ENCODE measurements around the gene DPYD.
"Not testable (repeated sequence)": the region's sequence is repeated elsewhere in the genome, so short reads cannot be mapped to it uniquely, and the experiment has no call there.

Gene DPYD

DNA sequence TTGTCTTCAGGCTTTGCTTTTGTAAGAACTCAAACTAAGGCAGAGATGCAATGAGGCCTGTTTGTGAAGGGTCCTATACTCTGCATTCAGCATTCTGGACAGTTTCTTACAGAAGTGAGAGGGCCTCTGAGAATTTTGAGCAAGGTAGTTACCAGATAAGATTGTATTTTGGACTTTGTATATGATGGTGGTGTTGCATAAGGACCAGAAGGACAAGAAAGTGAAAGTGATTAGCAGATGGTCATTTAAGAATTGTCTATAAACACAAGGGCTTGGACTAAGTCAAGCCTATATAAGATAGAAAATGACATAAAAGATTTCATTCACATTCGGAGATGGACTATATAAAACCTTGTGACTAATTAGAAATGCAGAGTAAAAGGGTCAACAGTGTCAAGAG is 662.2 kb downstream of the DPYD start:
- DNase-seq: no peak

DNA sequence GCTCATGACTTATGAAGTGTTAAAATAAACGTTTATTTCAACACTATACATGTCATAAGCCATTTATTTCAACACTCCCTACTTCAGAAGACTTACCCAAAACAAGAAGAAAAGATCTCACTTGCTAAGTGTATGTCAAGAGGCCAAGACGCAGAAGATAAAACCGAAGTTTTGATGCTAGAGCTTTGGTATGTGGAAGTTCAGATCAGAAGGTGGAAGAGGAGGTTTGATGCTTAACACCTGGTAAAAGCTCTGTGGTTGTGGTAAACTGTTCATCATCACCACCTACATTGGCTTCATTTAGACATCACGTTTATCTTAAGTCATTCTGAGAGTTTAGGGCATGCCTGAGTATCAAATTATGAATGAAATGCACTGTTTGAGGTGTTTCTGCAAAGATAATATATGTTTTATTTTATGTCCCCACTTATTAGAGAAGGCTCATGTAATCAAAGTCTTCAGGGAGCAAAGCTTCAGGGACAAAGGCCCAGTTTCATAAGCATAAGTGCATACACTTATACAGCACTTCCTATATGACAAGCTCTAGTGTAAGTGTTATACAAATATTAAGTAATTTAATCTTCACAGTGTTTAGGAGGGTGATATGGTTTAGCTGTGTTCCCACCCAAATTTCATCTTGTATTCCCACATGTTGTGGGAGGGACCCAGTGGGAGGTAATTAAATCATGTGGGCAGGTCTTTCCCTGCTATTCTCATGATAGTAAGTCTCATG is 665.9 kb downstream of the DPYD start:
- DNase-seq: no peak

GRCh38 chr1:97252925-97253324 is 667.9 kb downstream of the DPYD start:
- no peak for DNase-seq

DNA sequence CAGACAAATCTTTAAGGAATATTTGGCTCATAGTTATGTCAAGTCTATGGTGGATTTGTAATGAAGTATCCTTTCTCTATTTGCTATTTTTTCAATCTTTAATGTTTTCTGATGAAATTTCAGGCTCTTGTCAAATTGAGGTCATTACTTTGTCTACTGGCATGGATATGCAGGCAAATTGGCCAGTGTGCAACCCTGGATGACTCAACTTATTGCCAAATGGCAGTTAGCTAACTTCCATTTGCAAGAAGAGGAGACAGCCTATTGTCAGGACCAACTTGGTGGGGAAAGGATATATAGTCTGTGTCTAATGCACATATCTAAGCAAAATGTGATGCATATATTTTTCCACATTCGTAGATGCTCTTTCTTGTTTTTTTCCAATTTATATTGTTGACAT is 668.8 kb downstream of the DPYD start:
- no peak for DNase-seq

DNA sequence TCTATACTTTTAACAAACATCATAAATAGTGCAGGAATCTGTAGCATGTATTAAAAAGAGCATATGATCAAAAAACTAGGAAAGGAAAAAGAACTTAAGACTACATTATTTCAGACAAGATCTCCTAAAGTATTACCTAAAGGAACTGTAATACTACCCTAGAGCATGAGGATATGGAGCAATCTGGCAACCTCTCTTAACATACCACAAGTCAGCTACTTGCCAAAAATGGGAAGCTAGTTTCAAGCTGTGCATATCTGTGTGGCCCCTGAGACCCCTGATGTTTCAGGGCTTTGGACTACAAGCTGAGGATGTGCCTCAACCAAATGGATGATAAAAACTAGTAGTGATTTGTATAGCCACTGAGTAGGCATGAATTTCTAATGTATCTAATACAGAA is 673.6 kb downstream of the DPYD start:
- DNase-seq: no peak

- no peak for DNase-seq
Measured at GRCh38 chr1:97245682-97246081, 675.2 kb downstream of the DPYD start.

GRCh38 chr1:97245026-97245425 is 675.8 kb downstream of the DPYD start:
- DNase-seq: no peak

GRCh38 chr1:97243973-97244560 is 676.8 kb downstream of the DPYD start:
- DNase-seq: no peak

DNA sequence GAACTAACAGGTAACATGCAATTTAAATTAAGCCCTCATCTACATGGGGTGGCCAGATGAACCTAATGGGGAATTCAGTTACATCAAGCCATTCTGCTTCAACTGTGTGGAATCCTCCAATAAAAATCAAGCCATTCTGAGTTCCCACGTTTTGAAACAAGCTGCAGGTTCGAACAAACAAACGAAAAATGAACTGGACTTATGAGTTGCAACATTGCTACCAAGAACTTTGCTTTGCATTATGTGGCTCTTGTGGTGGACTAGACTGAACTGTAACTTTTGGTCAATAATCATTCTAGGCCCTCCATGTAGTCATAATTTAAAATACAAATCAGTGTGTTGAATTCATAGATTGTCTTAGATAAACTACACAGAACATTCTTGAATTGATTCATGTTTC is 682.0 kb downstream of the DPYD start:
- no peak for DNase-seq

DNA sequence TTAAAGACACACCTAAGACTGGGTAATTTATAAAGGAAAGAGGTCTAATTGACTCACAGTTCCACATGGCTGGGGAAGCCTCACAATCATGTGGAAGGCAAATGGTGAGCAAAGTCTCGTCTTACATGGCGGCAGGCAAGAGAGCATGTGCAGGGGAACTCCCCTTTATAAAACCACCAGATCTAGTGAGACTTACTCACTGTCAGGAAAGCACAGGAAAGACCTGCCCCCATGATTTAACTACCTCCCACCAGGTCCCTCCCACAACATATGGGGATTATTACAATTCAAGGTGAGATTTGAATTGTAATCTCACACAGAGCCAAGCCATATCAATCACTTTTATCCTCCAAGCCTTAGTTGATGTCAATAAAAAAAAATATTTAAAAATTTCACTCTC is 689.5 kb downstream of the DPYD start:
- not testable (repeated sequence) for DNase-seq

DNA sequence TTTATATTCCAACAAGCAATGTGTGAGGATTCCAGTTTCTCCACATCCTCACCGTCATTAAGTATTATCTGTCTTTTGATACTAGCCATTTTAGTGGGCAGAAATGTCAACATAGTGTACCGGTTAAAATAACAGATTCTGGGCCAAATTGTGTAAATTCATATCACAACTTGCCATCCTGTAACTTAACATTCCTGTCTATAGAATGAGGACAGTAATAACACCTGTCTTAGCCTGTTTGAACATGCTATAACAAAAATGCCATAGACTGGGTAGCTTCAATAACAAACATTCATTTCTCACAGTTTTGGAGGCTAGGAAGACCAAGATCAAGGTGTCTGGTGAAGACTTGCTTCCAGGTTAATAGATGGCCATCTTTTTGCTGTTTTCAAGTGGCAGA is 708.2 kb downstream of the DPYD start:
- no peak for DNase-seq

DNA sequence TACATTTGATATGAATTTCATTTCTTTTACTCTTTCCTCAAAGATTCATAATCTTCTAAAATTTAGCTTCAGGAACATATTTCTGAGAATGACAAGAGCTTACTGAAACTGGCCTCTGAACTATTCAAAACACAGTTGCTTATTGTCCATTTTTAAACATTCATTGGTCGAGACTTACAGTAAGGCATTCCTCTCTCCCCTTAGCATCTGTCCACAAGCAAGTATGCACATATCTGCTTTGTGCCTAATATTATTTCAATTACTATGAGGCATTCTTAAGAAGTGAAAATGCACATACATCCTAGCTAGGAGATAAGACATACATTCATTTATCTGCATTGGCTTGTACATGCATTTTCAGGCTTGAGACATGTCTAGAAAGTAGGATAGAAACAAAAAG is 710.5 kb downstream of the DPYD start:
- DNase-seq: no peak

DNA sequence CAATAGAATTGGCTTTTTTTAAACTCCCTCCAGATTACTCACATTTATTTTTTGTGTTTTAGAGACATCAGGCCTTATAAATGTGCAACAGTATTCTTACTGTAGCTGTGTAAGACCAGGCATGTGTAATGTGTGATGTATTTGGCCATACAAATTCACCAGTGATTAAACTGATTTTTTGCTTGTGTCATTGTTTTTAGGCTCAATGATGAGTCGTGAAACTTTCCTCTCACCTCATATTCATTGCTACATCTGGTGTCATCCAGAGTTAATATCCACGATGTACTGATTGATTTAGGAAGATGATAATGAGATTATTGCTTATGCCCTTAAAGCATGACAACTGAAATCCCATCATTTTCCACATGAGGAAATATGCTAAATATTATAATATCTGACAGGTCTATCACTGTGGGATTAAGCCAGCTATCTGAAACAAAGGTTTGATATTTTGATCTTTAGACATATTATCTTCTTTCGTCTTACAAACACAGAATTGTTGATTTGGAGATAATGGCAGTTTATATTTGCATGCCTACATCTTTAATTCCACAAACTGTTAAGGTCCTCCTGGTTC is 711.4 kb downstream of the DPYD start:
- DNase-seq: no peak

- DNase-seq: no peak
Measured at GRCh38 chr1:97207868-97208267, 713.0 kb downstream of the DPYD start.

DNA sequence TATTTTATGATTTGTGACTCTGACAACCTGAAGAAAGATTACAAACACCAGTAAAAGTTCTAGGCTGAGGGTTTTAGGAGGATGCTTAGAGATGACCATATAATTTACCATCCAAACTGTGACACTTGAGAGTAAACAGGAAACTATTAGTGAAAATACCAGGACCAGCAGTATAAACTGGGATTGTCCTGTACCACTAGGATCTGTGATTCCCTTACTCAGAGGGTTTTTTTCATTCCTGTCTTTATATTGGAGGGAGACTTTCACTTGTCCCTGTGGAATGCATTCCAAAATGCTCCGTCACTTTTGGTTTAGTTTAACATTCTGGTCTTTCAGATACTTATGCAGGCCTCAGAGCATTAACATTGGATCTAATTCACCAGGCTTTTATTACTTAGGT is 716.4 kb downstream of the DPYD start:
- no peak for DNase-seq

DNA sequence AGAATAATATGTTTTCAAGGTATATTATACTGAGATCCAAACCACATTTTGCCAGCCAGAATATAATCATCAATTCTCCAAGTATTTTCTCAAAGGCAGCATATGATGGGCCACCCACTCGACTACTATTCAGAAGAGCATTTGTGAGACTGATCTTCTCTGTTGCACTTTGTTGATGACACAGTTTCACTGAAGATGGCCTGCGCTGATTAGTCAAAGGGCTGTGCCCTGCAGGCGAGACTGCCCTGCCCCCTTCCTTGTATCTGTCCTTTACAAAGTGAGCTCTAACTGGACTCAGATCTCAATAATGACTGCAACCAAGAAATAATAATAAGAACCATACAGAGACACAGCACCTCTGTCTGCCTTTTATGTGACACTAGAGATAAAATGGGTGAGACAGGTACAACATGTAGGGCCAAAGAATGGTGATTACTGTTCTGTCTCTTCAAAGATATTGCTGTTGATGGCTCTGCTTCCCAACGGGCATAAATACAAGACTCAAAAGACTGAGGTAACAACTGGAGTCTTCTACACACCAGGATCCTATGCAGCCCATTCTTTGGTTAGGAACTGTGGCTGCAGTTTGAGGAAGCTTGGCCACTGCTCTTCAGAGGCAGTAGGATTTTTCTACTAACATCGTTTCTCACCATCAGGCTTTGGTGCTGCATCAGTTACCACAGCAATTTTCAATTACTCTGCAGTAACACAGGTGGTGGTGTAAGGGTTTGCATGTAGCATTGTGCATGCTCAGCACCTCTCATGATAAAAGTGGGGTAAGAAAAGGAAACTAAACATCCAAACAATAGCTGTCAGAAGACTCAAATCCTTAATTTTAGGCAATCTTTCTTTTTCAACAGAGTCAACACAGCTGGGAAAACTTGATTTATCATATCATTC is 718.1 kb downstream of the DPYD start:
- DNase-seq: no peak

- DNase-seq: no peak
Measured at GRCh38 chr1:97201641-97202040, 719.2 kb downstream of the DPYD start.

DNA sequence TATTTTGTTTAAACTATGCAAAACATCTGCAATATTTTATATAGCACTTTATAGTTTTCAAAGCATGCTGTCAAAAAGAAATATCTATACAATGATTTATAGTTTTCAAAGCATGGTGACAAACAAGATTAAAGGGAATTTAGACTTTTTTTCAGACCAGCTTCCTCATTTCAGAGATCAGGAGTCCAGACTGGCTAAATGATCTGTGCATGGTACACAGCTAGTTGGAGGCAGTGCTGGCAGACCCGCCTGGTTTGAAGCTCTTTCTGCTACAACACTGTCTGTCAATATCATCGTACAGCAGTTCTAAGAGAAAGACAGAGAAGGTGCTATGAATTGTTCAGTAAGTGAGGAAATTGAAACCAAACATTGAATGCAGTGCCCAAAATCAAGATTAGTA is 720.2 kb downstream of the DPYD start:
- no peak for DNase-seq

DNA sequence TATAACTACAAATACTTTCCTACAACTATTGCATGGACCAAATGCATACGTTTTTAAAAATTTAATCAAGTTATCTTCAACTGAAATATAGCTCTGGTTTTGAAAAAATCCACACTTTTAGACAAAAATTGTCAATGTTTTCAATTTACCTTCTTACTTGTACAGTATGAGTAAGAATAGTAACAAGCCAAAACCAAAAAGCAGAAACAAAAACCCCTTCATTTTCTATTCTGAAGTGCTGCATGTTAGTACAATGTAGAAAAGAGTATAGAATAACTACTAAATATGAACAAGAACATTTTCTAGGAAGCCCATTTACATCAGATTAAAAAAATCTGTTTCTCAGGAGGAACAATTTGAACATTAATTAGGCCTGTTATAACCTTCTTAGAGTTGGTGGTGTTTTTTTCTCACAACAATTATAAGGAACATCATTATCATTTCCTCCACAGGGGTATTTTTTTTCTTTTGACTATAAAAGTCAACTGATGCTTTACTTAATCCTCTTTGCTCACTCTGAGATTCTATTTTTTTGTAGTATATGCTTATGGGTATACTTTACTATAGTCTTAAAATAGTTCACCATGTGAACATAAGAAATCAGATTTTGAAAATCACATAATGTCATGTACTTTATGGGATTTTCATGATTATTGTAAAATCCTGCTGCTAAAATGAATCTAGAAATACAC is 723.9 kb downstream of the DPYD start:
- no peak for DNase-seq

DNA sequence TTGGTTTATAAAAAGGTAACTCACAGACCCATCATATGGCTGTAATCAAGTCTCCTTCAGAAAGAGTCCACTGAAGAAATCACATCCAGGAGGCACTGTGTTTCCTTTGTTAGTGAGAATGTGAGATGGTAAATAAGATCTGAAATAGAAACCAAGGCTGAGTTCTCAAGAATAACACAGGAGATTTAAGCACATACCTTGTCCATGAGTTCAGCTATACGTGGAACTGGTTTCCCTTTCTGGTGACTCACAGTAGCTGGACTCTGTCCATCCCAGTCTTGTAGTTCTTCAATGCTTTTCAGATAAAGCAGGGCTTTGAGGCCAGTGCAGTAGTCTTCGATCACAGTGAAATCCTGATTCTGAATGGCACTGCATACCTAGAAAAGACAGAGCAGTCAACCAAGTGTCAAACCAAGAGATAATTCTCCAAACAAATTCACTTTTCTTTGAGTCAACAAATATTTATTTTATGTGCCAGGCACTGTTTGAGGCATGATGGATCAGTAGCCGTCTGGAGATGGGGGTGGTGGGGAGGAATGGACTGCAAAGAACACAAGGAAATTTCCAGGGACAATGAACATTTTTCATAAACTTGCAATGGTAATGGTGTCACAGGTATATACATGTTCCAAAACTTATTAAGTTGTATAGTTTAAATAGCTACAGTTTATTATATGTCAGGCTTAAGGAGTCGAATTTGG is 727.8 kb downstream of the DPYD start:
- no peak for DNase-seq

GRCh38 chr1:97190326-97190725 is 730.5 kb downstream of the DPYD start:
- DNase-seq: no peak

DNA sequence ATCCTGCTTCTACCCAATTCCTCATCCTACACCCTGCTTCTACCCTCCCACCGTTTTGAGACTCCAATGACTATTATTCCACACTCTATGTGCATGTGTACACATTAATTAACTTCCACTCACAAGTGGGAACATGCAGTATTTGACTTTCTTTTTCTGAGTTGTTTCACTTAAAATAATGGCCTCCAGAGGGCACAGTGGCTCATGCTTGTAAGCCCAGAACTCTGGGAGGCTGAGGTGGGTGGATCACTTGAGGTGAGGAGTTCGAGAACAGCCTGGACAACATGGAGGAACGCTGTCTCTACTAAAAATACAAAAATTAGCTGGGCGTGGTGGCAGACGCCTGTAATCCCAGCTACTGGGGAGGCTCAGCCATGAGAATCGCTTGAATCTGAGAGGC is 734.5 kb downstream of the DPYD start:
- DNase-seq: no peak
